IMR-90 (cell line): ENCODE measurements around the gene IL12RB1. TPM values are rescaled to one million over a fixed set of nuclear protein-coding genes. Genes with fewer than 3 reads are reported as not detected.

Source experiments
- ATAC-seq: fragments of 200-7000 bp; cut with Tn5 transposase; 2 replicates; pipeline ENCODE4 v1.9.1; 2020; ENCODE audit warnings: low read depth, mild to moderate bottlenecking, moderate library complexity
- BruUV-seq: library from RNA; stranded (reverse); fragments of 400-500 nt; replicated peaks from 2 replicates; lab custom pipeline; 2021; lab: Mats Ljungman, UMichigan
- CTCF ChIA-PET: fragments of 300-600 bp; formaldehyde crosslinking; extraction: SDS; loops from one replicate; lab custom pipeline; 2021; ENCODE audit warnings: antibody characterized with exemption; lab: Yijun Ruan, JAX
- POLR2A ChIA-PET: fragments of 300-600 bp; sonication (Branson Sonifier 250); formaldehyde crosslinking; loops from one replicate; lab custom pipeline; 2022; ENCODE audit warnings: antibody characterized with exemption; ENCODE audit not compliant: unreplicated experiment; lab: Charles Lee
- DNase-seq: peaks from one replicate; pipeline ENCODE4 v3.0.0; 2013
- H2AFZ ChIP-seq: replicated peaks from 2 replicates; pipeline ENCODE3; 2013; ENCODE audit warnings: low read length, mild to moderate bottlenecking; ENCODE audit not compliant: poor library complexity
- H2AK5ac ChIP-seq: 2 replicates; pipeline ENCODE4 v1.6.1; 2013; ENCODE audit warnings: low read depth, low read length, inconsistent platforms
- H2AK9ac ChIP-seq: replicated peaks from 2 replicates; pipeline ENCODE3; 2013; ENCODE audit warnings: mild to moderate bottlenecking, low read depth, low read length, moderate library complexity; ENCODE audit not compliant: poor library complexity
- H2BK120ac ChIP-seq: 2 replicates; pipeline ENCODE4 v1.6.1; 2013; ENCODE audit warnings: low read depth, low read length, inconsistent platforms
- H2BK15ac ChIP-seq: 3 replicates; pipeline ENCODE4 v1.6.1; 2013; ENCODE audit warnings: low read depth, low read length, inconsistent platforms
- H2BK20ac ChIP-seq: 2 replicates; pipeline ENCODE4 v1.6.1; 2013; ENCODE audit warnings: low read depth, mild to moderate bottlenecking, inconsistent platforms, low read length, moderate library complexity
- H2BK5ac ChIP-seq: 2 replicates; pipeline ENCODE4 v1.6.1; 2013; ENCODE audit warnings: mild to moderate bottlenecking, low read depth, low read length, inconsistent platforms; ENCODE audit not compliant: poor library complexity, severe bottlenecking
- H3K14ac ChIP-seq: replicated peaks from 2 replicates; pipeline ENCODE4 v1.6.1; 2013; ENCODE audit warnings: low read depth, low read length, inconsistent platforms
- H3K18ac ChIP-seq: 2 replicates; pipeline ENCODE4 v1.6.1; 2013; ENCODE audit warnings: low read depth, low read length, control low read depth
- H3K23ac ChIP-seq: 2 replicates; pipeline ENCODE4 v1.6.1; 2013; ENCODE audit warnings: low read depth, low read length, inconsistent platforms
- H3K27ac ChIP-seq: 2 replicates; pipeline ENCODE4 v1.5.1; 2013; ENCODE audit warnings: mild to moderate bottlenecking, control low read depth, low read length; ENCODE audit not compliant: insufficient read depth
- H3K27me3 ChIP-seq: 2 replicates; pipeline ENCODE4 v1.6.1; 2013; ENCODE audit warnings: low read length; ENCODE audit not compliant: control insufficient read depth, insufficient read depth
- H3K36me3 ChIP-seq: 2 replicates; pipeline ENCODE4 v1.6.1; 2013; ENCODE audit warnings: low read length, mixed read lengths; ENCODE audit not compliant: control insufficient read depth, insufficient read depth
- H3K4ac ChIP-seq: 2 replicates; pipeline ENCODE4 v1.6.1; 2013; ENCODE audit warnings: low read depth, low read length, inconsistent platforms
- H3K4me1 ChIP-seq: 2 replicates; pipeline ENCODE4 v1.6.1; 2013; ENCODE audit warnings: low read length, mixed read lengths; ENCODE audit not compliant: control insufficient read depth, insufficient read depth
- H3K4me2 ChIP-seq: 2 replicates; pipeline ENCODE4 v1.6.1; 2013; ENCODE audit warnings: low read depth, mild to moderate bottlenecking, control low read depth, low read length, moderate library complexity
- H3K4me3 ChIP-seq: 2 replicates; pipeline ENCODE4 v1.5.1; 2013; ENCODE audit warnings: low read depth, mild to moderate bottlenecking, control low read depth, low read length, moderate library complexity; ENCODE audit not compliant: insufficient read depth
- H3K56ac ChIP-seq: 2 replicates; pipeline ENCODE4 v1.6.1; 2013; ENCODE audit warnings: low read length, inconsistent platforms; ENCODE audit not compliant: insufficient read depth; ENCODE audit errors: extremely low read depth
- H3K79me1 ChIP-seq, 2 experiments: 2 replicates each; pipeline ENCODE4 v1.6.1; 2013; ENCODE audit warnings: low read length in 2 of 2, inconsistent platforms in 1 of 2, low read depth in 1 of 2
- H3K9ac ChIP-seq: 2 replicates; pipeline ENCODE4 v1.6.1; 2013; ENCODE audit warnings: low read depth, low read length, control low read depth
- H3K9me1 ChIP-seq: 2 replicates; pipeline ENCODE4 v1.6.1; 2013; ENCODE audit warnings: low read length, inconsistent platforms; ENCODE audit not compliant: insufficient read depth
- H3K9me3 ChIP-seq: 2 replicates; pipeline ENCODE4 v1.6.1; 2013; ENCODE audit warnings: low read length; ENCODE audit not compliant: control insufficient read depth, insufficient read depth
- H4K20me1 ChIP-seq: 2 replicates; pipeline ENCODE4 v1.6.1; 2013; ENCODE audit warnings: low read length, inconsistent platforms; ENCODE audit not compliant: insufficient read depth
- H4K5ac ChIP-seq: 2 replicates; pipeline ENCODE4 v1.6.1; 2013; ENCODE audit warnings: mild to moderate bottlenecking, low read depth, low read length, control low read depth
- H4K8ac ChIP-seq, 2 experiments: 2 replicates each; pipeline ENCODE4 v1.6.1; 2013; ENCODE audit warnings: low read depth in 2 of 2, low read length in 2 of 2, control low read depth in 1 of 2, inconsistent platforms in 1 of 2
- H4K91ac ChIP-seq: 2 replicates; pipeline ENCODE4 v1.6.1; 2013; ENCODE audit warnings: low read depth, low read length, inconsistent platforms; ENCODE audit not compliant: insufficient read depth
- NFE2L2 ChIP-seq: fragments of 150-350 bp; IDR thresholded peaks from 2 replicates; pipeline ENCODE4 v1.6.1; 2016; ENCODE audit warnings: low read depth, mild to moderate bottlenecking, low read length
- WGBS, 2 experiments: methylation state at CpG; one replicate each; pipeline versions ENCODE4 v1.1.5 to v1.1.7; 2013; ENCODE audit warnings: missing lambda C conversion rate in 2 of 2; ENCODE audit not compliant: insufficient read length in 1 of 2; ENCODE audit errors: extremely low coverage in 2 of 2; 5-methylcytosine and 5-hydroxymethylcytosine counted together
- dilution Hi-C: fragments of 300-500 bp; cut with HindIII; formaldehyde crosslinking; loops from one replicate; pipeline ENCODE4 v1.14.3; 2018; ENCODE audit warnings: low sequenced_read_pairs; ENCODE audit not compliant: unreplicated experiment
- in situ Hi-C: fragments of 300-500 bp; cut with MboI; formaldehyde crosslinking; loops from 3 replicates; pipeline ENCODE4 v1.14.3; 2019; ENCODE audit warnings: low sequenced_read_pairs, inconsistent platforms, mixed read lengths
- intact Hi-C: fragments of 100-400 bp; cut with micrococcal nuclease; formaldehyde crosslinking; loops from 2 replicates; pipeline ENCODE4 v1.10.0; 2022
- polyA plus RNA-seq, 3 experiments: library from polyadenylated mRNA; depleted of rRNA; stranded (reverse); fragments of >200 nt; gene quantifications; 2 replicates each; pipeline ENCODE4 v1.2.3, GENCODE V29; 2012; ENCODE audit warnings: low replicate concordance in 1 of 3
- total RNA-seq: library from RNA; depleted of rRNA; stranded (reverse); fragments of >200 nt; gene quantifications from 2 replicates; pipeline ENCODE4 v1.2.3, GENCODE V29; 2012

IL12RB1 gene
- total and polyA plus RNA-seq, 2 of the 4 experiments (the other 2 are of a cell fraction): not detected

DNA sequence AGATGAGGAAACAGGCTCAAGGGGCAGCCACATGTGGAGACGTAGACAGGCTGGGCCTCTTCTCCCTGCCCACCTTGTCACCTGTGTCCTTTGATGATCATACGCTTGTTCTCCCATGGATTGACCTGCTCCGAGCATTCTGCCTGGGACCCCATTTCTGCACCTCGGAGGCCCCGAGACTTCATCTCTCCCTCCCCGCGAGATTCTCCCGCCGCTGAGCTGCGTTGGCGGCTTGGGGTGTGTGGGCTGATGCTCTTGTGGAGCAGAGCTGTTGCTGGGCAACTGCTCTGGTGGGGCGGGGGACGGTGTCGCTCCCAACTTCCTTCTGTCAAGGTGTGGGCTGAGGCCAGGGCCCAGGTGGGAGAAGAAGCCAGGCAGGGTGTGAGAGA lies 33.0 kb upstream of the IL12RB1 start:
- WGBS, 2 experiments: 76% methylated on average over 3 of the region's 14 CpGs; no CpG with 5 or more reads in 1 of the 2 experiments
- no peak overlapping the region for H2AK9ac ChIP-seq
- H2BK120ac ChIP-seq: no peak overlapping the region
- no peak overlapping the region for H3K27ac ChIP-seq
- H3K4me2 ChIP-seq: no peak overlapping the region
- no peak overlapping the region for H3K14ac ChIP-seq
- ChIA-PET POLR2A (no interaction called here), CTCF (no interaction called here)
- TF ChIP-seq NFE2L2: no peak
- H3K4me3 ChIP-seq: no peak overlapping the region
- intact Hi-C loops (no loop called here), dilution Hi-C loops (no loop called here), in situ Hi-C loops (loop anchor here (10.0 kb wide), 1 partner anchor 295 kb away; the partner anchor contains the start of gene SSBP4)
- H2AFZ ChIP-seq: no peak overlapping the region
- no peak overlapping the region for H3K4ac ChIP-seq
- peaks cover 6% of the 10 kb centered on the region; the same call in 1 of the 2 replicates for H3K9me1 ChIP-seq
- peaks cover 13% of the 10 kb centered on the region for H3K4me1 ChIP-seq
- no peak overlapping the region for H3K23ac ChIP-seq
- H2AK5ac ChIP-seq: no peak overlapping the region
- H2BK20ac ChIP-seq: no peak overlapping the region
- DNase-seq (no peak), ATAC-seq (no peak)
- H3K9me3 ChIP-seq: no peaks in the 10 kb centered on the region
- H2BK15ac ChIP-seq: no peak overlapping the region
- no peak overlapping the region for H4K5ac ChIP-seq
- no peak overlapping the region for H2BK5ac ChIP-seq
- H3K56ac ChIP-seq: no peak overlapping the region
- H3K27me3 ChIP-seq: no peaks in the 10 kb centered on the region
- H4K8ac ChIP-seq: no peak overlapping the region
- no peak overlapping the region for H4K91ac ChIP-seq
- H3K9ac ChIP-seq: no peak overlapping the region
- H4K20me1 ChIP-seq: peaks cover 2% of the 10 kb centered on the region; the same call in 1 of the 2 replicates
- BruUV-seq: no TSS peak
- H3K18ac ChIP-seq: no peak overlapping the region
- peaks cover 26% of the 10 kb centered on the region for H3K36me3 ChIP-seq
- peaks cover 6 to 14% of the 10 kb centered on the region in 2 experiments; a peak in 2 of 4 replicates for H3K79me1 ChIP-seq
